GM19025 (cell line): ENCODE results near the gene GZF1.
A peak's percentile ranks its signal among the peaks of the same experiment; 100 is the strongest.

Source experiments
- ATAC-seq: cut with Tn5 transposase; IDR thresholded peaks from one replicate; pipeline ENCODE4 v1.9.1; 2021; ENCODE audit warnings: mild to moderate bottlenecking, low read depth, moderate library complexity; ENCODE audit not compliant: unreplicated experiment

Gene GZF1

DNA sequence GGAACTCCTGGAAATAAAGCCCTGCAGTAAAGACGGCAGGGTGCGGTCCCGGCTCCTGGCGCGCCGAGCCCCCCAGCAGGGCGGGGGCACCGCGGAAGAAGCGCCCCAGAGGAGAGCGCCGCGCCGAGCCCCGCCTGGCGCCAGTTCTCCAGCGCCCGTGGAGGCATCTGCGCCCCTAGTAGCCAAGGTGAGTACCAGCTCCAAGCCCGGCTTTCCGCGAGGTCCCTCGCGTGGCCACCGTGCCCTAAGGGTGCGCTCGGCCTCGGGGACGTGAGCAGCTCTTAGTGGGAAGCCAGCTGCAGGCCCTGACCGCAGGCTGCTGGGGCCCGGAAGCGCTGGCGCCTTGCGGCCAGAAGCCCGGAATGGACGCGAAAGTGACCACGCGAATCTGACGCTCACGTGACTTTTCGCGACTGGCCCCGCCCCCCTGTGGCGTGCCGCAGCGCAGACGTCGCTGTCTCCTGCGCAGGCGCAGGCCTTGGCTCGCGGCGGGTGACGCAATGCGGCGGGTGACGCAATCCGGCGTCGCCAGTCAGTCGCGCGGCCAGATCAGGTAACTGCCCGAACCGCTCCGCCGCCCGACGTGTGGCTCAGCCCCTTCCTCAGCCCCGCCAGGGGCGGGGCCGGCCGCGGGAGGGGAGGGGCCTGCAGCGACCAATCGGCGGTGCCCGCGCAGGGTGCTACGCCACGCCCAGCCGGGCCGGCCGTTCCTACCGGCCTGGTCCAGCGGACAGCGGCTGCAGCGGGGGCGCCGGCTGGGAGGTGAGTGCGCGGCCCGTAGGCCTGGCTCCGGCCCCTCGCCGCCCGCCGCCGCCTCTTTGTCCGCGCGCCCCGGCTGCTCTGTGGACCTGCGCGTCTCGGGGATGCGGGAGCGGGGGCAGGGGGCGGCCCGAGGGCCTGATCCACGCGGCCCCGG is at the start of gene GZF1:
TSS of gene GZF1 (plus strand) at position 707 of the 916 bp plus-strand sequence. CDS start 2,202 bp downstream, outside the sequence.
- ATAC-seq, result peak; percentile 67

DNA sequence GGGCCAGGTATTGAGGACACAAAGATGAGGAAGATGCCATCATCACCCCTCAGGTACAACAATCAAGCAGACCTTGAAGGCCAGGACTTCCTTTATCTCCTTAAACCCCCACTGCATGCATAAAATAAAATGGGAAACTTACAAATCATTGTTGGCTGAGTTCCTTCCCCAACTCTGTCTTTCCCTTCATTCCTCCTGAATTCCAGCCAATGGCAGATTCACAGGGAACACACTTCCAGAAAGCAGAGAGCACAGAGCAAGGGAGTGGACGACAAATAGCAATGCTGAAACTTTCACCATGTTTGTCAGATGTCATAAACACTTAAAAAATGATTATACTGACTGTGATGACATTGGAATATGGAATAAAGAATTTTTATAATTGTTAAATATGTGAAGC is 48.7 kb upstream of the GZF1 start:
- ATAC-seq, result no peak

- no peak for ATAC-seq
These were observed 47.3 kb upstream of the GZF1 start for GRCh38 chr20:23314699-23315098.

- no peak for ATAC-seq
These were observed 46.9 kb upstream of the GZF1 start for GRCh38 chr20:23315099-23315498.

GRCh38 chr20:23316626-23317025 is 45.4 kb upstream of the GZF1 start:
- ATAC-seq, result no peak

DNA sequence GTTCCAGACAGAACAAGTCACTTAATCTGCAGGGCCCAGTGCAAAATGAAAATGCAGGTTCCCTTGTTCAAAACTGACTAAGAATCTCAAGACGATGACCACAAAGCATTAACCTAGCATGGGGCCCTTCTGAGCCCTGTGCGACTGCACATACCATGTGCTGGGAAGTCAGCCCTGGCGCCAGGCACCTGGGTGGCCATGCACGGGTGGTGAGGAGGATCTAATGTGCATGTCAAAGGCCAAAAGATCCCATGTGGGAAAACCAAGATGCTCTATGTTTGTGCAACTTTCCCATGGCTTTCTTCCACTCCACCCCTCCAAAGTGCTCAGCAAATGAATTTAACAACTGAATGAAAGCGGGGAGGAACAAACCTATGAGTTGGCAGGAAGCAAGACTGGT is 44.9 kb upstream of the GZF1 start:
- no peak for ATAC-seq

- no peak for ATAC-seq
These were observed 43.6 kb upstream of the GZF1 start for GRCh38 chr20:23318347-23318746.

GRCh38 chr20:23320317-23320716 is 41.7 kb upstream of the GZF1 start:
- ATAC-seq, result no peak

DNA sequence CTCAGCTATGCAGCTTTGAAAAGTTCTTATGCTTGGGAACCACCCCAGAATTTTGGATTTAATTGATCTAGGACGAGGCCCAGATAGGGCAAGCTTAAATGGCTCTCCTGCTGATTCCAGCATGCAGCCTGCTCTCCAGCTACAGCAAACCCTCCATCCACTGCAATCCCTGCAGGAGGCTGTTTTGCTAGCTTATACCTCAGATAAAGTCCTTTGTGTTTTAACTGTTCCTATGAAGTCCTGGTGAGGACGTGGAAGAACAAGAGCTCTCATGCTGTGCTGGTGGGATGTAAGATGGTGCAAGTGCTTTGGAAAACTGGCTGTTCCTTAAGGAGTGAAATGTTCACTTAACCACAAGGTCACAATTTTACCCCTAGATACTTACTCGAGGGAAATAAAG is 36.9 kb upstream of the GZF1 start:
- ATAC-seq, result no peak

GRCh38 chr20:23326774-23327173 is 35.2 kb upstream of the GZF1 start:
- ATAC-seq, result no peak

DNA sequence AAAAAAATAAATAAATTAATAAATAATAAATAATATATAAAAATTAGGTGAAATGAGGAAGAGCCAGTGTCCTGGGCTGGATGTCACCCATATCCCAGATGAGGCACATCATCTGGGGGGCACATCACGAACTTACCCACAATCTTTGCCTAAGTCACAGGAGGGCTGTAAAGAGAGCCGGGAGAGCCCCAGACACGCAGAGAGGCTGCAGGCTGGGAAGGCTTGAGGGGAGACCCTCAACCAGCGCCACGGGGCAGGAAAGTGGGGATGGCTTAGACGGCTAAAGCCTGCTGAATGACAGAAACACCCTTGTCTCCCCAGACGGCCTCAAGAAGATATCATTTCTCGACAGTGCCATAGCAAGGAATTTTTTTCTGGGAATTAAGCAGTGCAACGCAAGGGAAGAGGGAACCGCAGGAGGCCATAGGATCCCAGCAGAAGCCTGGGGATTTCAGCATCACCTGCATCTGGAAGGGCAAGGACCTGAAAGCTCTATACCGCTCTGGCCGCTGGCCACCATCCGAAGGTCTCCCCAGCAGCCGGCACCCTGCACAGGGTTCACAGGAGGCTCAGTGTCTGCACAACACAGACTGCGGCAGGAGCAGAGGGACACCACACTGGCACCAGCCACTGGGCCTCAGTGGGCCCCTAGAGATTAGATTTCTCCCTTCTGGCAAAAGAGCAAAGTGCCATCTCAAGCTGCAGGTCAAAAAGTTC is 34.2 kb upstream of the GZF1 start:
- no peak for ATAC-seq

- ATAC-seq, result no peak
These were observed 30.3 kb upstream of the GZF1 start for GRCh38 chr20:23331450-23332350.

GRCh38 chr20:23332467-23332866 is 29.5 kb upstream of the GZF1 start:
- ATAC-seq, result no peak

DNA sequence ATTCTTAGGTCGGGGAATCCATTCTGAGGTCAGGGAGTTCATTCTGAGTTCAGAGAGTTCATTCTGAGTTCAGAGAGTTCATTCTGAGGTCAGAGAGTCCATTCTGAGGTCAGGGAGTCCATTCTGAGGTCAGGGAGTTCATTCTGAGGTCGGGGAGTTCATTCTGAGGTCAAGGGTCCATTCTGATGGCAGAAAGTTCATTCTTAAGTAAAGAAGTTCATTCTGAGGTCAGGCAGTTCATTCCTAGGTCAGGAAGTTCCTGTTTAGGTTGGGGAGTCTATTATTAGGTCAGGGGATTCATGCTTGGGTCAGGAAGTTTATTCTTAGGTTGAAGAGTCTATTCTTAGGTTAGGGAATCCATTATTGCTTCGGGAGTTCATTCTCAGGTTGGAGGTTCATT is 27.9 kb upstream of the GZF1 start:
- no peak for ATAC-seq

DNA sequence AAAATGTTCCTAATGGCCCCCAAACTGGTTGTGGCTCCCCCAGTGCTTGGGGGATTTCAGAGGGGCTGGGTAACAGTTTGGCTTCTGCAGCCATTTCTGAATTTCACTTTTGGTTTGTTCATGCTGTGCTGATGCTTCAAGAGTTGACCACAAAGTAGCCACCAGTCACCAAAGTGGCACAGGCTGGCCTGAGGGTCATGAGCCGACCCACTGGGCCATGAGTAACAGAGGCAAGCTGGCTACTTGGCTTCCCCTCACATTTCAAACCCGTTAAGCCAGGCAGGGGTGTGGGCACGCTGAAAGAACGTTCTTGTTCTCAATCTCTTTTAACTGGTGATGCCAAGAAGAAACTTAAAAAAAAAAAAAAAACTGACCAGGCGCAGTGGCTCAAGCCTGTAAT is 26.5 kb upstream of the GZF1 start:
- ATAC-seq, result no peak

DNA sequence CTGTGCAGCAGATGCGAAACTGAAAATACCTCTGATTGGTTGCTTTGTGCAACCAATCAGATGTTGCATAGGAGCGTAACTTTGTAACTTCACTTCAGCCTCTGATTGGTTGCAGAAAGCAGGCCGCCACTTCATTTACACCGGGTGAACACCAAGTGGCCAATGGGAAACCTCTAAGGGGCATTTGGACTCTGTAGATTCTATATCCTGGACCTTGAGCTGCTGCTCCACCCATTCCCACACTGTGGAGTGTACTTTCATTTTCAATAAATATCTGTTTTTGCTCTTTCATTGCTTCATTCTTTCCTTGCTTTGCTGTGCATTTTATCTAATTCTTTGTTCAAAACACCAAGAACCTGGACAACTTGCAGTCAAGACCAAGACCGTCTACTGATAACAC is 25.5 kb upstream of the GZF1 start:
- no peak for ATAC-seq

DNA sequence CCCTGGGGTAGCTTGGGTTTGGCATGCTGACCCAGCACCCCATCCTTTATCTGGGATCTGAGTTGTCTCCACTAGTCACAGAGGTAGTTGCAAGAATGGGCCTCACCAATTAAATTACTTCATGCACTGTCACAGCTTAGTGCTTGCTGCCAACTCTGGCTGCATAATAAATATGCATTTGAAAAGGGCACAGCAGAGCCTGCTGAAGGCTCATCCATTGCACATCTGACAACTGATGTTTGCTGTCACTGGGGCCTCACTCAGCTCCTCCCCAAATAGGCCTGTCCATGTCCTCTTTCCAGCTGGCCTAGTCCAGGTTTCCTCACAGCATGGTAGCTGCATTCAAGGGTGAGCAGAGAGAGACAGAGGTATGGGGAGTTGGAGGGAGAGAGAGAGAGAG is 24.7 kb upstream of the GZF1 start:
- no peak for ATAC-seq

DNA sequence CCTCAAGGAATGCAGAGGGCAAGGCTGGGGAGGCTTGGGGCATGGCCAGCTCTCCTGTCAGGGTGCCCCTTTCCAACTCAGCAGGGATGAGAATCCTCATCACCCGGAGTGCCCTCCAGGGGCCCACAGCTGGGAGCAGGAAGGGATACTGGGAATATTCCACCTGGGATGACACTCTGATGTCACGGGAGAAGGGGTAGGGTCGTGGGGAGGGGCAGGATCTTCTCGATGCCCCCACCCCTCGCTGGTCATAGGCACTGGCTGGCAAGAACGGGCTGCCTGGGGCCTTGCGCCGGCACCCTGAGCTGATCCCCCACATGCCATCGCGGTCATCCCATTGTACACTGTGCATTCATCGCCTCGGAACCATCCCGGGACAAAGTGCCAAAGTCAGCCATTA is 22.0 kb upstream of the GZF1 start:
- no peak for ATAC-seq

GRCh38 chr20:23340524-23340923 is 21.5 kb upstream of the GZF1 start:
- no peak for ATAC-seq

GRCh38 chr20:23341073-23341472 is 20.9 kb upstream of the GZF1 start:
- ATAC-seq, result peak; percentile 66

DNA sequence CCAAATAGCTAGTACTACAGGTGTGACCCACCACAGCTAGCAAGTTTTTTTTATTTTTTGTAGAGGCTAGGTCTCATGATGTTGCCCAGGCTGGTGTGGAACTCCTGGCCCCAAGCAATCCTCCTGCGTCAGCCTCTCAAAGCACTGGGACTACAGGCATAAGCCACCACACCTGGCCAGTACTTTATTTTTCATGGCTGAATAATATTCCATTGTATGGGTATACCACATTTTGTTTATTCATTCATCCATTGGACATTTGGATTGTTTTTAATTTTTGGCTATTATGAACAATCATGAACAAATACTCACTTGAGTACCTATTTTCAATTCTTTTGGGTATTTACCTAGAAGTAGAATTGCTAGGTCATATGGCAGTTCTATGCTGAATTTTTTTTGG is 18.4 kb upstream of the GZF1 start:
- no peak for ATAC-seq
